PFSK-1 (cell line): ENCODE data around the gene C19orf85.

Experiments
- FOXP2 ChIP-seq: optimal IDR thresholded peaks from 2 replicates; pipeline ENCODE3; 2011; ENCODE audit warnings: borderline replicate concordance, control low read depth, inconsistent platforms; ENCODE audit not compliant: insufficient read depth; ENCODE audit errors: extremely low read length, extremely low read depth
- POLR2AphosphoS5 ChIP-seq: IDR thresholded peaks from 2 replicates; pipeline ENCODE4 v1.6.1; 2012; ENCODE audit warnings: low read depth, mild to moderate bottlenecking, control low read depth, low read length, moderate library complexity
- SIN3A ChIP-seq: IDR thresholded peaks from 2 replicates; pipeline ENCODE4 v1.6.1; 2012; ENCODE audit warnings: mild to moderate bottlenecking, low read length, moderate library complexity, borderline replicate concordance; ENCODE audit not compliant: insufficient read depth
- TAF1 ChIP-seq: IDR thresholded peaks from 2 replicates; pipeline ENCODE4 v1.6.1; 2012; ENCODE audit warnings: low read length, control low read depth, borderline replicate concordance; ENCODE audit not compliant: insufficient read depth
- TF ChIP-seq, protein P1 (sequence below), 2 experiments: IDR thresholded peaks; 2 replicates each; pipeline versions ENCODE4 v1.6.1 to v1.8.0; 2011 to 2012; ENCODE audit warnings: low read depth in 2 of 2, low read length in 2 of 2, control low read depth in 1 of 2, inconsistent platforms in 1 of 2, mild to moderate bottlenecking in 1 of 2, moderate library complexity in 1 of 2; ENCODE audit not compliant: insufficient read depth in 1 of 2

The C19orf85 gene

DNA sequence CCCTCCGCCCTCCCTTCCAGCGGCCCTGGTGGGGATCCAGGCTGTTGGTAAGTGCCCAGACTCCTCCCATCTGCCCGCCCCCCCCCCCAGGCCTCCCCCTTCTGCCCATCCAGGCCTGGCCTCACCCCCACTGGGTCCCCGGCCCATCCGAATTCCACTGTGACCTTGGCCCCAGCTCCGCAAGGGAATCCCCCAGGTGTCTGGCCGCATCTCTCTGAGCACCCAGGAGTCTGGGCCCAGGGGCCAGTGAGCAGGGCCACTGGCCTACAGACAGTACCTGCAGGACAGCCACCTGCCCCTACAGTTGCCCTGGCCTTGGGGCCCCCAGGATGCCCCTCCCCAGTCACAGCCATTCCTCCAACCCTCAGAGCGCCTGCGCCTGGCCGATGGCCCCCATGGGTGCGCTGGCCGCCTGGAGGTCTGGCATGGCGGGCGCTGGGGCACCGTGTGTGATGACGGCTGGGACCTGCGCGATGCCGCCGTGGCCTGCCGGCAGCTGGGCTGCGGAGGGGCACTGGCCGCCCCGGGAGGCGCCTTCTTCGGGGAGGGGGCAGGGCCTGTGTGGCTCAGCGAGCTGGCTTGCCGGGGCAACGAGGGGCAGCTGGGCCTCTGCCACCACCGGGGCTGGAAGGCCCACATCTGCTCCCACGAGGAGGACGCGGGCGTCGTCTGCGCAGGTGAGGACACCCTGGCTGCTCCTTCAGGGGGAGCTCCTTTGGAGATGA lies 24.6 kb upstream of the C19orf85 start:
- TF ChIP-seq POLR2AphosphoS5 = no peak
- no peak for TF ChIP-seq SIN3A
- TF ChIP-seq, protein P1, sequence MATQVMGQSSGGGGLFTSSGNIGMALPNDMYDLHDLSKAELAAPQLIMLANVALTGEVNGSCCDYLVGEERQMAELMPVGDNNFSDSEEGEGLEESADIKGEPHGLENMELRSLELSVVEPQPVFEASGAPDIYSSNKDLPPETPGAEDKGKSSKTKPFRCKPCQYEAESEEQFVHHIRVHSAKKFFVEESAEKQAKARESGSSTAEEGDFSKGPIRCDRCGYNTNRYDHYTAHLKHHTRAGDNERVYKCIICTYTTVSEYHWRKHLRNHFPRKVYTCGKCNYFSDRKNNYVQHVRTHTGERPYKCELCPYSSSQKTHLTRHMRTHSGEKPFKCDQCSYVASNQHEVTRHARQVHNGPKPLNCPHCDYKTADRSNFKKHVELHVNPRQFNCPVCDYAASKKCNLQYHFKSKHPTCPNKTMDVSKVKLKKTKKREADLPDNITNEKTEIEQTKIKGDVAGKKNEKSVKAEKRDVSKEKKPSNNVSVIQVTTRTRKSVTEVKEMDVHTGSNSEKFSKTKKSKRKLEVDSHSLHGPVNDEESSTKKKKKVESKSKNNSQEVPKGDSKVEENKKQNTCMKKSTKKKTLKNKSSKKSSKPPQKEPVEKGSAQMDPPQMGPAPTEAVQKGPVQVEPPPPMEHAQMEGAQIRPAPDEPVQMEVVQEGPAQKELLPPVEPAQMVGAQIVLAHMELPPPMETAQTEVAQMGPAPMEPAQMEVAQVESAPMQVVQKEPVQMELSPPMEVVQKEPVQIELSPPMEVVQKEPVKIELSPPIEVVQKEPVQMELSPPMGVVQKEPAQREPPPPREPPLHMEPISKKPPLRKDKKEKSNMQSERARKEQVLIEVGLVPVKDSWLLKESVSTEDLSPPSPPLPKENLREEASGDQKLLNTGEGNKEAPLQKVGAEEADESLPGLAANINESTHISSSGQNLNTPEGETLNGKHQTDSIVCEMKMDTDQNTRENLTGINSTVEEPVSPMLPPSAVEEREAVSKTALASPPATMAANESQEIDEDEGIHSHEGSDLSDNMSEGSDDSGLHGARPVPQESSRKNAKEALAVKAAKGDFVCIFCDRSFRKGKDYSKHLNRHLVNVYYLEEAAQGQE (IDR thresholded peaks at IDR 0.05; ENCODE audit: insufficient read depth in 1 of 2, low read depth in 2 of 2, low read length in 2 of 2) = no peak
- TF ChIP-seq TAF1 = no peak
- no peak for TF ChIP-seq FOXP2

DNA sequence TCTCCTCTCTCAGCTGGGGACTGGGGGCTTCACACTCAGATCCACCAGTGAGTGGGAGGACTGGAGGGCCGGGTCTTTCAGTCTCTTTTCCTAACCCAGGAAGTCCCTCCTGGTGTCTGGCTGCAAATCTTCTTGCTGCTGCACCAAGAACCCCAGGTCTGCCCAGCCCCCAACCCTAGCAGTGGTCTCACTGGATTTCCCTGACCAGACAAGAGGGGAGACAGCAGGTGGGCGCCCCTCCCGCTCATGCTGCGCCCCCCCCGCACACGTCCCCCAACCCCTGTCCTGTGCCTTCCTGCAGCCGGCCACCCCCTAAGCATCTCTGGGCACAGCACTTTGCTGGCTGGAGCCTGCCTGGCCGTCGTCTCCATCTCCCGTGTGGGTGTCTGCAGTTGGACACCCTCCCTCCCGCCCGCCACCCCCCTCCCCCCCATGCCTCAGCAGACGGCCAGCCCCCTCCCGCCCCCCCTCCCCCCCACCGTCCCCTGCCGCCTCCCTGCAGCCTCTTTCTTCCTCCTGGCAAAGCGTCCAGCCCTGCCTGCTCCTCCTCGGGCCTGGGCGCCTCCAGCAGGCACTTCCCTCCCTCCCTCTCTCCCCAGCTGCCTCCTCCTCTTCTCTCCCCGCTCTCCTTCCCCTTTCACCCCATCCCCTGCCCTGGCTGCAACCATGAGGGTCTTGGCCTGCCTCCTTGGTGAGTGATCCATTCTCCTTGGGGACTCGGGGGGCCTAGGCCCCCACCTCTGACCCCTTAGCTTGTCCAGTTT lies 23.6 kb upstream of the C19orf85 start, which contains the start of gene SSC5D:
Gene SSC5D, plus strand, starts transcription at position 513 of the 764 bp plus-strand sequence. Its CDS starts 154 bp downstream, at position 667.
- TF ChIP-seq, protein P1 (IDR thresholded peaks at IDR 0.05; ENCODE audit: insufficient read depth in 1 of 2, low read depth in 2 of 2, low read length in 2 of 2) = no peak
- TF ChIP-seq FOXP2 = no peak
- no peak for TF ChIP-seq SIN3A
- TF ChIP-seq POLR2AphosphoS5 = no peak
- no peak for TF ChIP-seq TAF1

DNA sequence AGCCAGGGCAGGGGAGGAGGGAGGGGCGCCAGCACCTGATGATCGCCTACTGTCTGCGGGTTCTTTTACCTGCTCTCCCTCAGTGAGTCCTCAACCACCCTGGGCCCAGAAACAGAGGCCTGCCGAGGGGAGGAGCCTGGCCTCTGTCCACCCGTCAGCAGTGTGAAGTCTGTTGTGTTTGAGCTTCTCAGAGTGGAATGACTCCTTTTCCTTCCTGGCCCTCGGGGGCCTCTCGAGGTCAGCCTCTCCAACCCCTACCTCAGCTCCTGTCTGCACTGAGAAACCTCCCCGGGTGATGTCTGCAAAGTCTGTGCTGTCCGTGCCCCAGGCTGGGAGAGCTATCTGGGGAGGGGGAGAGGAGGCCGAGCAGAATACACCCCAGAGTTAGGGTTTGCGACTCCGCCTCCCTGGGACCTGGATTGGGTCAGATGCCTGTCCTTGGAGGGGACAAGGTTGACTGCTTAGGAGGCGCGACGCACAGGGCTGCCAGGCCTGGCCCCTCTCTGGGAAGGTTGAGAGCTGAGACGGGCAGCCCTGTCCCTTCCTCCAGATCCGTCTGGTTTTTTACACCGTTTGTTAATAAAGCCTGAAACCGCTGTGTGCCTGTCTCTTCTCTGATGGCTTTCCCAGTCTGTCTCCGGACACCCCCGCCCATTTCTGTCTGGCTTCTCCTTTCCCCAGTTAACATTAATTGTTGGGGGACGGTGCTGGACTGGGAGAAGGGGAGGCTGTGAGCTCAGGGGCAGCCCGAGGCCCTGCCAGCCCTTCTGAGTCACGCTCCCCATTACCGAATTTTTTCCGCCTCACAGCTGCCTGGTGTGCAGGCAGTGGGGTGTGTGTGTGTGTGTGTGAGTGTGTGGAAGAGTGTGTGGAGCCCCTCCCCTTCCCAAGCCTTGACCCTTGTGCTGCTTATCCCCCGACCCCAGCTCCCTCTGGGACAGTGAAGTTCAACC lies 22.7 kb upstream of the C19orf85 start:
- TF ChIP-seq POLR2AphosphoS5 = peak; percentile 72
- TF ChIP-seq FOXP2 = no peak
- TF ChIP-seq SIN3A = 0 out of 2 replicates have a peak, but pooled peaks have one; percentile 12
- TF ChIP-seq, protein P1 (IDR thresholded peaks at IDR 0.05; ENCODE audit: insufficient read depth in 1 of 2, low read depth in 2 of 2, low read length in 2 of 2) = peak in 1 of 2 experiments; percentile 28; a peak in 2 of 4 replicates
- TF ChIP-seq TAF1 = 0 out of 2 replicates have a peak, but pooled peaks have one; percentile 41

DNA sequence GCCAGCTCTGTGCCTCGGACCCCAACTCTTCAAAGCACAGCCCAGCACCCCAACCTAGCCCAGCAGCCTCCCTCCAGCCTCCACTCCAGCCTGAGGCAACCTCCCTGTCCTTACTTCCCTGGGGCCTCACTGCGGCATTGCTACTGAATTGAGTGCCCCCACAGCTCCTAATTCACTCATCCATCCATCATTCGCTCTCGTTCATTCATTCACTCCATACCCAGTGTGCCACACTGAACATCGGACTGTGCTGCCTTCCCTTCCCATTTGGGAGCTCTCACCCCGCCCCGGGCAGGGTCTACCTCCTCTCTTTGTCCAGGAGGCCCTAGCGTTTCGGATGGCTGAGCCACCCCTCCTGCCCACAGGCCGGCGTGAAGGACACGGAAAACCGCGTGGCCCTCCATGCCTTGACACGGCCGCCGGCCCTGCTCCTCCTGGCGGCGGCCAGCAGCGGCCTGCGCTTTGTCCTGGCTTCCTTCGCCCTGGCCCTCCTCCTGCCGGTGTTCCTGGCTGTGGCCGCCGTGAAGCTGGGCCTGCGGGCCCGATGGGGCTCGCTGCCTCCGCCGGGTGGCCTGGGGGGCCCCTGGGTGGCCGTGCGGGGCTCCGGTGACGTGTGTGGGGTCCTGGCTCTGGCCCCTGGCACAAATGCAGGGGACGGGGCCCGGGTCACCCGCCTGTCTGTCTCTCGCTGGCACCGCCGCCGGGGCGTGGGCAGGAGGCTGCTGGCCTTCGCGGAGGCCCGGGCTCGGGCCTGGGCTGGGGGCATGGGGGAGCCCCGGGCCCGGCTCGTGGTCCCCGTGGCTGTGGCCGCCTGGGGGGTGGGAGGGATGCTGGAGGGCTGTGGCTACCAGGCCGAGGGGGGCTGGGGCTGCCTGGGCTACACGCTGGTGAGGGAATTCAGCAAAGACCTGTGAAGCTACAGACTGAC lies 21.8 kb upstream of the C19orf85 start:
- TF ChIP-seq POLR2AphosphoS5 = no peak; the same call in 1 of the 2 replicates
- TF ChIP-seq FOXP2 = no peak
- TF ChIP-seq SIN3A = no peak
- TF ChIP-seq, protein P1 (IDR thresholded peaks at IDR 0.05; ENCODE audit: insufficient read depth in 1 of 2, low read depth in 2 of 2, low read length in 2 of 2) = no peak
- TF ChIP-seq TAF1 = no peak
